ENCODE data around the gene ARMH3.
A peak's percentile ranks its signal among the peaks of the same experiment; 100 is the strongest.

Gene ARMH3

DNA sequence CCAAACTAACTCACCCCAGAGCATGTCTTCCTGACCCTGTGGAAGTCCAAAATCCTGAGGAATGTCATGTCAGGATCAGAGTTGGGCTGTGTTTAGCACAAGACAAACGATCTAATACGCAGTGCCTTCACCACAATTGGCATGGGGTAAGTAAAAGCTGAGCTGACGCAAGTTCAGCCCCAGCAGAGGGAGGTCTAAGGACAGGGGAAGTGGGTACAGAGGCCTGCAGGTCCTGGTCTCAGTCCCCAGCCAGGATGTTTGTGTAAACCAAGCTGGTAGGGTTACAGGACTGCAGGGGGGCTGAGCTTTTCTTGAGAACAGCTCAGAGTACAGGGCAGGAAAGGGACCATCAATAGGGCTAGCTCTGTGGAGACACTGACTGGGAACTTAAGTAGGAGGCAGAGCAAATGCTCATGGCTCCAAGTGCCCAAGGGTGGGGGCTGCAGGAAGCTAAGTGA is 207.1 kb downstream of the ARMH3 start:
- no peak for DNase-seq
- in situ Hi-C loops (cut with HindIII; ENCODE audit: low pct_ligation_motif_present, low pct_unique_long_range_greater_than_20kb, low sequenced_read_pairs) = no loop called here

GRCh38 chr10:101848408-101848807 is 207.6 kb downstream of the ARMH3 start:
- in situ Hi-C loops (cut with HindIII; ENCODE audit: low pct_ligation_motif_present, low pct_unique_long_range_greater_than_20kb, low sequenced_read_pairs) = no loop called here

DNA sequence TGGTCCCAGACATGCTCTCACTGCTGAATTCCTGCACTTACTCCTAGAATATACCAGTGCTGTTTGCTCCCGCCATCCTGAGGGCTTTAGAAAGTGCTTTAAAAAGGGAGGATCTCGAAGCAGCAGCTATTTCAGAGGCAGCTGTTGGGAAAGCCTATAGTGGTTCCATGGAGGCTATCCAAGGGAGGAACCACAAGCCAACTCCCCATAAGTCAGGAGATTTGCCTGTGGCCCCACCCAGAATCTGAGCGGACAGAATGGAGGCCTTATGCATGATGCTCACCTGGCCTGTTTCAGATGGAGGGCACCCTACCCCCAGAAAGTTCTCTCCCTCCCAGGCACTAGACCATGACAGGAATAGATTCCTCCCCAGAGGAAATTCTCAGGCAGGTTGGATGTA is 210.1 kb downstream of the ARMH3 start:
- no peak for DNase-seq
- in situ Hi-C loops (cut with HindIII; ENCODE audit: low pct_ligation_motif_present, low pct_unique_long_range_greater_than_20kb, low sequenced_read_pairs) = no loop called here

More at GRCh38 chr10:101848408-101848807, 207.6 kb downstream of the ARMH3 start:
- DNase-seq = no peak

GRCh38 chr10:101843032-101844021 is 212.6 kb downstream of the ARMH3 start, which contains the start of gene KCNIP2:
KCNIP2 (minus strand) TSS chr10:101843800; CDS start chr10:101843568, 232 bp downstream.
- no peak for DNase-seq
- in situ Hi-C loops (cut with HindIII; ENCODE audit: low pct_ligation_motif_present, low pct_unique_long_range_greater_than_20kb, low sequenced_read_pairs) = no loop called here

DNA sequence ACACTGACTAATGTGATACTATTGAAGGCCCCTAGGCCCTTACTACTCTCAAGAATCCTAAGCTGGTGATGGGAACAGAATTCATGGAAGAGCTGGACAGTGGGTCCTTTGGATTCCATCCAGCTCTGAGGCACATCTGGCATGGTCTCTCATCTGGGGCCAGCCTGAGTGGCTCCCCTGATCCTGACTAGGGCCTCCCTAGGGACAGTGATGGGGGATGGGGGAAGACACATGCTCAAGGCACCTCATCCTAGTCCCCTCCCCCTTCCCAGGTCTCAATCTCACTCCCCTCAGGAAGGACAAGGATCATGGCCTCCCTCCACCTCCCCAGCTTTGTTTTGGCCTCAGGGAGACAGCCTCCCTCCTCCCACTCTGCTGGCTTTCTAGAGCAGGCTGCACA is 214.1 kb downstream of the ARMH3 start:
- no peak for DNase-seq
- in situ Hi-C loops (cut with HindIII; ENCODE audit: low pct_ligation_motif_present, low pct_unique_long_range_greater_than_20kb, low sequenced_read_pairs) = no loop called here

- peak; percentile 84 for DNase-seq
- in situ Hi-C loops (cut with HindIII; ENCODE audit: low pct_ligation_motif_present, low pct_unique_long_range_greater_than_20kb, low sequenced_read_pairs) = no loop called here
These were observed 215.1 kb downstream of the ARMH3 start for GRCh38 chr10:101840741-101841453.

DNA sequence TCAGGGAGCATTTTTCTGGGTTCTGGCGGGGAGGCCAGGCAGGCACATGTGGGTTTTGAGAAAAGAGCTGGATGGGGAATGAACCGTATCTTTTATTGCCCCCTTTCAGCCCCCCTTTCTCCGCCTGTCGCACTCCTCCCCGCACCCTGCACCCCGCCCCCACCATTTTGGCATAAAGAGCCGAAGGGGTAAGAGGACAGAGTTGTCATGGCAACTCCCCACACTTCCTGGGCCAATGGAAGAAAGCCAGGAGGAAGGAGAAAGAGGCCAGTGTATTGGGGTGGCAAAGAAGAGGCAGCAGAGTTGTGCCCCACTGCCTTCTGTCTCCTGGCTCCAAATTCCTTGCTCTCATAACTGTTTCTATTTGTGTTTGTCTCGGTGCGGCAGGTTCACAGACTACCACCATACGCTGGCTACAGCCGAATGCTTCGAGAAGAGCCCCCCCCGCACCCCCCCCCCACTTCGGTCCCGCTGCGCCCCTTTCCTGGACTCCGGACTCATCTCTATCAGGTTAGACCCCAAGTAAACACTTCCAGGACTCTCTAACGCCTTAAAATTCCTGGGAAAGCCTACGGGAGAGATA is 215.8 kb downstream of the ARMH3 start:
- peak; percentile 36 for DNase-seq
- in situ Hi-C loops (cut with HindIII; ENCODE audit: low pct_ligation_motif_present, low pct_unique_long_range_greater_than_20kb, low sequenced_read_pairs) = no loop called here

DNA sequence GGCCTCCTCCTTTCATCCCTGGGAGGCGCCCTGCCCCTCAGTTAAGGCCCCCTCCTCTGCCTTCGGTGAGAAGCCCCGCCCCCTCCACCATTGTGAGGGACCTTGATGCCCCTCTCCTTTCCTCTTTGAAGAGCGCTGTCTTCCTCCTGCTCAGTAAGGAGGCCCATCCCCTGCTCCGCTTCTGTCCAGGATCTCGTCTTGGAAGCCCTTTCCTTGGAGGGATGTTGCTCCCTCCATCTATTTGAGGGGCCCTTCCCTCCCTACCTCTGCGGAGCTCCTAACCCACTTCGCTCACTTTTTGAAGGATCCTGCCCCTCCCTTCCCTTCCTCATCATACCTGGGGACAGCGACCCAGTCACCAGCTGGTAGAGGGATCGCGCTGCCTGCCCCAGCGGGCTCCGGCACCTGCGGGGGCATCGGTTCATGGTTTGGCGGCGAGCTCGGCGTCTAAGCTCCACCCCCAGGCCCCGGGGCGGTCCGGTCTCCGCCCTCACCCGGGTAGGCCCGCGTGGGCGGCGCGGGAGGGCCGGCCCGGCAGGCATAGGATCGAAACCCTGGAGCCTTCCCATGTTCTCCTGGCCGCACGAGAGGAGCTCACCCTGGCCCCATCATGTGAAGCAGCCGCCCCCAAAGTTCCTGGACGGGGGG is 216.4 kb downstream of the ARMH3 start:
- peak; percentile 51 for DNase-seq
- in situ Hi-C loops (cut with HindIII; ENCODE audit: low pct_ligation_motif_present, low pct_unique_long_range_greater_than_20kb, low sequenced_read_pairs) = no loop called here

DNA sequence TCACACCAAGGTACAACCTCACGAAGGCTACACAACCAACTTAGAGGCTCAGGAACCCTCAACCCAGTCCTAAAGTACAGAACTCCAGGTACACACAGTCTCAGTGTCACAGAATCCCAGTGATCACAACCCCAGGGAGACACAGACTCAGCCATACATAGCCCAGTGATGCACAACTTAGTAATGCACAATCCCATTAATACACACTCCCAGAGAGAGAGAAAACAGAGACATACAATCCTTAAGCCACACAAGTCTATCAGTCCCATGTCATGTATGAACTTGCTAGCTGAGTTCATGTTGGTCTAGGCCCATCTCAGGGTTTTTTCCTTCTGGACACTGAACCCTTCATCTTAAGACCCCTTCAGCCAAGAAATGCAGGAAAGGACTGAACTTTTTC is 217.0 kb downstream of the ARMH3 start:
- in situ Hi-C loops (cut with HindIII; ENCODE audit: low pct_ligation_motif_present, low pct_unique_long_range_greater_than_20kb, low sequenced_read_pairs) = no loop called here

GRCh38 chr10:101838416-101838970 is 217.5 kb downstream of the ARMH3 start:
- in situ Hi-C loops (cut with HindIII; ENCODE audit: low pct_ligation_motif_present, low pct_unique_long_range_greater_than_20kb, low sequenced_read_pairs) = no loop called here
- no peak for DNase-seq

More for the DNA sequence above, 217.0 kb downstream of the ARMH3 start:
- DNase-seq = no peak

GRCh38 chr10:101837748-101838147 is 218.2 kb downstream of the ARMH3 start:
- in situ Hi-C loops (cut with HindIII; ENCODE audit: low pct_ligation_motif_present, low pct_unique_long_range_greater_than_20kb, low sequenced_read_pairs) = no loop called here
- DNase-seq = no peak

GRCh38 chr10:101835362-101835761 is 220.6 kb downstream of the ARMH3 start:
- in situ Hi-C loops (cut with HindIII; ENCODE audit: low pct_ligation_motif_present, low pct_unique_long_range_greater_than_20kb, low sequenced_read_pairs) = no loop called here
- DNase-seq = no peak

DNA sequence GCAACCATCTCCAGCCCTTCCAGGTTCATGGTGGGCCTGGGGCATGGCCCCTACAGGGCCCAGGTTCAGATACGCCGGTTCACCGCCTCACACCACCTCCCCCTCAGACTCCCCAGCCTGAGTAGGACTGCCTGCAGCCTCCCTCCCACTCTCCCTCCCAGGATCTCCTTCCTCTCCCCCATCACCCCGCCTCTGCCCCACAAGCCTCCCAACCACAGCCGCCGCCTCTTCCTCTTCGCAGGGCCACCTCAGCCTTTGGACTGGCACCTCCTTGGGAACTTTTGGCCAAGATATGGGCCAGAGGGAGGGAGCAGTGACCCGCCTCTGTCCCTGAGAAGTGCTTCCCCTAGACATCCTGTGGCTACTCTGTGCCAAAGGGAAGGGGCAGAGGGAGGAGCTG is 221.6 kb downstream of the ARMH3 start:
- DNase-seq = no peak
- in situ Hi-C loops (cut with HindIII; ENCODE audit: low pct_ligation_motif_present, low pct_unique_long_range_greater_than_20kb, low sequenced_read_pairs) = no loop called here

GRCh38 chr10:101833466-101833865 is 222.5 kb downstream of the ARMH3 start:
- DNase-seq = no peak
- in situ Hi-C loops (cut with HindIII; ENCODE audit: low pct_ligation_motif_present, low pct_unique_long_range_greater_than_20kb, low sequenced_read_pairs) = no loop called here

DNA sequence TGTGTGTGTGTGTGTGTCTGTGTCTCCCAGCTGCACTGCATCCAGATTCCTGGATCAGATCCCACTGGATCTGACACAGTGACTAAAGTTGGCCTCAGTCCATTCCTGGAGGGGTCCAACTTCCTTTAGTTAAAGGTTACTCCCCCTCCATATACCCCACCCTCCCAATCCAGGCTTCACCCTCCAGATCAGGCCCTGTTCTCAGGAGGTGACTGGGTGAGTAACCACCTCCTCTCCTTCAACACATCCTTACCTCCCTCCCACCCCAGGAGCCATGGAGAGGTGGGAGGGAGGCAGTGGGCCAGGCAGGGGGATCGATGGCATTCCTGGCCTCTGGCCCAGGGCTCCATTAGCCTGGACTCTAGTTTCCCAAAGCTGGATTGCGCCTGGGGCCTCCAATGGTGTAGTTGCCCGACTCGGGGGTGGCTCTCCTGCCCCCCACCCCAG is 223.6 kb downstream of the ARMH3 start:
- in situ Hi-C loops (cut with HindIII; ENCODE audit: low pct_ligation_motif_present, low pct_unique_long_range_greater_than_20kb, low sequenced_read_pairs) = no loop called here
- no peak for DNase-seq

GRCh38 chr10:101831169-101831811 is 224.7 kb downstream of the ARMH3 start:
- in situ Hi-C loops (cut with HindIII; ENCODE audit: low pct_ligation_motif_present, low pct_unique_long_range_greater_than_20kb, low sequenced_read_pairs) = no loop called here

GRCh38 chr10:101830322-101831168 is 225.4 kb downstream of the ARMH3 start:
- in situ Hi-C loops (cut with HindIII; ENCODE audit: low pct_ligation_motif_present, low pct_unique_long_range_greater_than_20kb, low sequenced_read_pairs) = no loop called here
- peak; percentile 86 for DNase-seq

More at GRCh38 chr10:101831169-101831811, 224.7 kb downstream of the ARMH3 start:
- DNase-seq = no peak
